Measurements from ENCODE around the gene KRTAP5-10. TPM values are rescaled to one million over a fixed set of nuclear protein-coding genes. Genes with fewer than 3 reads are reported as not detected.
"Not testable (repeated sequence)": the region's sequence is repeated elsewhere in the genome, so short reads cannot be mapped to it uniquely, and the experiment has no call there.

KRTAP5-10 gene
- total RNA-seq, 1 experiment from 2014 or later, result not detected

DNA sequence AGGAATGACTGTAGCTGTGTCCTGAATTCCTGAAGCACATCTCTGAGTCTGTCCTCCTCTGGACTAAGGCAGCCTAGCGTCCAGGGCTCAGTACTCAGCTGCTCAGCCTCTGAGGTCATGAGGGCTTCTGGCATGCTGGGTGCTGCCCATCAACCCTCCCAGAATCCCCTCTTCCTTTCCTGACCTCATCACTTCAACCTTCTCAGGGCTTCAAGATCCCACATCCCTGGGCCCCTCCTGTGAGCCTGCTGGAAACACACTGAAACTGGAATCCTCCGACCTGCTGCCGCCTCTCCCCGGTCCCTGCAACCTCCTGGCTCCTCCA lies 26.7 kb upstream of the KRTAP5-10 start:
- no peak overlapping the region for H3K27ac Mint-ChIP-seq (ENCODE audit: unreplicated experiment)
- CTCF ChIA-PET, result no interaction called here
- intact Hi-C loops (cut with micrococcal nuclease; ENCODE audit: unreplicated experiment), result no loop called here
- peaks cover 2% of the 10 kb centered on the region for H3K9me3 Mint-ChIP-seq (ENCODE audit: low read depth, unreplicated experiment)
- no peaks in the 10 kb centered on the region for H3K36me3 Mint-ChIP-seq (ENCODE audit: insufficient read depth, unreplicated experiment)
- BruUV-seq (replicated peaks), result no TSS peak
- H3K27me3 Mint-ChIP-seq (ENCODE audit: unreplicated experiment), result peaks cover 49% of the 10 kb centered on the region
- no peak for DNase-seq
- no peak overlapping the region for H3K4me3 Mint-ChIP-seq (ENCODE audit: low read depth, unreplicated experiment)
- peaks cover 10% of the 10 kb centered on the region for H3K4me1 Mint-ChIP-seq (ENCODE audit: low read depth, unreplicated experiment)
- TF ChIP-seq, protein P1, sequence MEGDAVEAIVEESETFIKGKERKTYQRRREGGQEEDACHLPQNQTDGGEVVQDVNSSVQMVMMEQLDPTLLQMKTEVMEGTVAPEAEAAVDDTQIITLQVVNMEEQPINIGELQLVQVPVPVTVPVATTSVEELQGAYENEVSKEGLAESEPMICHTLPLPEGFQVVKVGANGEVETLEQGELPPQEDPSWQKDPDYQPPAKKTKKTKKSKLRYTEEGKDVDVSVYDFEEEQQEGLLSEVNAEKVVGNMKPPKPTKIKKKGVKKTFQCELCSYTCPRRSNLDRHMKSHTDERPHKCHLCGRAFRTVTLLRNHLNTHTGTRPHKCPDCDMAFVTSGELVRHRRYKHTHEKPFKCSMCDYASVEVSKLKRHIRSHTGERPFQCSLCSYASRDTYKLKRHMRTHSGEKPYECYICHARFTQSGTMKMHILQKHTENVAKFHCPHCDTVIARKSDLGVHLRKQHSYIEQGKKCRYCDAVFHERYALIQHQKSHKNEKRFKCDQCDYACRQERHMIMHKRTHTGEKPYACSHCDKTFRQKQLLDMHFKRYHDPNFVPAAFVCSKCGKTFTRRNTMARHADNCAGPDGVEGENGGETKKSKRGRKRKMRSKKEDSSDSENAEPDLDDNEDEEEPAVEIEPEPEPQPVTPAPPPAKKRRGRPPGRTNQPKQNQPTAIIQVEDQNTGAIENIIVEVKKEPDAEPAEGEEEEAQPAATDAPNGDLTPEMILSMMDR (IDR thresholded peaks at IDR 0.05; ENCODE audit: unreplicated experiment), result no peak

DNA sequence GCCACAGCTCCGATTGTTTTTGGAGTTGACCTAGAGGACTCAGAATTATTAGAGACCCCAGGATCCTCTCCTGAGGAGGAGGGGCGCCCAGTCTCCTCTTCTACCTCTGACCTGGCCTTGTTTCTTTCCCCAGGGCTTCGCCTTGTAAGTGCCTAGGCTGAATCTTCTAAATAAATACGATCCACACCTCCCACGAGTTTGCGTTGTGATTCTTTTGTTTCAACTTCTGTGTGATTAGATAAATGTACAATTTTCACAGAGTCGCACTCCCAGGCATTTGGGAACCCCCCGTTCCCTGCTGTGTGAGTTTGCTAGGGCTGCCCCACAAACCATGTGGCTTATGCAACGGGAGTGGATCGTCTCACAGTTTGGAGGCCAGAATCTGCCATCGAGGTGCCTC lies 26.3 kb upstream of the KRTAP5-10 start:
- no TSS peak for BruUV-seq (replicated peaks)

DNA sequence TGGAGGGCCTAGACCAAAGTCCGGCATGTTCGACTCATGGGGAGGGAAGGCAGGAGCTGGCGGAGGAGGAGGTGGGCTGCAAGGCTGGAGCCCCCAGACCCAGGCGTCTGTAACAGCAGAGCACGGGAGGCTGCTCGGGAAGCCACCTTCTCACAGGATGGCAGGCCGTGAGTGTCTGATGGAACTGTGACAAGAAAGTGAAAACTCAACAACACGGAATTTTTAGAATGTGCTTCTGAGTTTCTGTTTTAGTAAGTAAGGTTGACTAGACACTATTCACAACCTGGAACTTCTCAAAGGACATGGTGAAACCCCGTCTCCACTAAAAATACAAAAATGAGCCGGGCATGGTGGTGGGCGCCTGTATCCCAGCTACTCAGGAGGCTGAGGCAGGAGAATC lies 25.4 kb upstream of the KRTAP5-10 start:
- intact Hi-C loops (cut with micrococcal nuclease; ENCODE audit: unreplicated experiment); H3K9me3 Mint-ChIP-seq (ENCODE audit: low read depth, unreplicated experiment); H3K27ac Mint-ChIP-seq (ENCODE audit: unreplicated experiment); CTCF ChIA-PET; BruUV-seq (replicated peaks); H3K4me3 Mint-ChIP-seq (ENCODE audit: low read depth, unreplicated experiment); H3K36me3 Mint-ChIP-seq (ENCODE audit: insufficient read depth, unreplicated experiment); DNase-seq: not testable (repeated sequence)
- peaks cover 63% of the 10 kb centered on the region for H3K27me3 Mint-ChIP-seq (ENCODE audit: unreplicated experiment)
- peaks cover 11% of the 10 kb centered on the region for H3K4me1 Mint-ChIP-seq (ENCODE audit: low read depth, unreplicated experiment)

More for the DNA sequence above, 26.3 kb upstream of the KRTAP5-10 start:
- H3K9me3 Mint-ChIP-seq (ENCODE audit: low read depth, unreplicated experiment), result peaks cover 2% of the 10 kb centered on the region
- no peak overlapping the region for H3K4me3 Mint-ChIP-seq (ENCODE audit: low read depth, unreplicated experiment)
- H3K4me1 Mint-ChIP-seq (ENCODE audit: low read depth, unreplicated experiment), result peaks cover 11% of the 10 kb centered on the region
- DNase-seq, result no peak
- CTCF ChIA-PET, result no interaction called here
- no peaks in the 10 kb centered on the region for H3K36me3 Mint-ChIP-seq (ENCODE audit: insufficient read depth, unreplicated experiment)
- TF ChIP-seq, protein P1 (IDR thresholded peaks at IDR 0.05; ENCODE audit: unreplicated experiment), result no peak
- H3K27me3 Mint-ChIP-seq (ENCODE audit: unreplicated experiment), result peaks cover 53% of the 10 kb centered on the region
- H3K27ac Mint-ChIP-seq (ENCODE audit: unreplicated experiment), result no peak overlapping the region
- intact Hi-C loops (cut with micrococcal nuclease; ENCODE audit: unreplicated experiment), result no loop called here

DNA sequence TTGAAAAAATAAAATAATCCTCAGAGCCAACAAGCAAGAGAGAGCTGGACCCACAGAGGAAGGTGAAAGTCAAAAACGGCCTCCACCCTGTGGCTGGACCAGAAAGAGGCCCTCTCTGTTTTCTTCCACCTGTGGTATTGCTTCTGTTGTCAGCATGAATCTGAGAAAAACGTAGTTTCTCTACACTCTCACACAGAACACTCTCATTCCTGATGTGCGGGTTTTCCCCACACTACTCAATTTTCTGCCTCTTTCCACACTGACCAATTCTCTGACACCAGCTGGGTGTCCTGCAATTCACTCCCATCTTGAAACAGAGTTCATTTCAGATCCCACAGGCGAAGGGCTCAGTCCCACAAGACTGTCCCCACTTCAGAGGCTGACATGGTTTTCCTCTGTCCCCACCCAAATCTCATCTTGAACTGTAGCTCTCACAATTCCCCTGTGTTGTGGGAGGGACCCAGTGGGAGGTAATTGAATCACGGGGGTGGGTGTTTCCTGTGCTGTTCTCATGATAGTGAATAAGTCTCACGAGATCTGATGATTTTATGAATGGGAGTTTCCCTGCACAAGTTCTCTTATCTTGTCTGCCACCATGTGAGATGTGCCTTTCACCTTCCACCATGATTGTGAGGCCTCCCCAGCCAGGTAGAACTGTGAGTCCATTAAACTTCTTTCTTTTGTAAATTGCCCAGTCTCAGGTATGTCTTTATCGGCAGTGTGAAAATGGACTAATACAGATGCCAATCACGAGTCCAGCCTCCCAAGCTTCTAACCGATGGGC lies 24.6 kb upstream of the KRTAP5-10 start:
- CTCF ChIA-PET; BruUV-seq (replicated peaks); H3K9me3 Mint-ChIP-seq (ENCODE audit: low read depth, unreplicated experiment); H3K4me3 Mint-ChIP-seq (ENCODE audit: low read depth, unreplicated experiment); H3K36me3 Mint-ChIP-seq (ENCODE audit: insufficient read depth, unreplicated experiment); H3K27ac Mint-ChIP-seq (ENCODE audit: unreplicated experiment); DNase-seq; intact Hi-C loops (cut with micrococcal nuclease; ENCODE audit: unreplicated experiment): not testable (repeated sequence)
- Mint-ChIP-seq H3K27me3 (ENCODE audit: unreplicated experiment) (peaks cover 70% of the 10 kb centered on the region), H3K4me1 (ENCODE audit: low read depth, unreplicated experiment) (peaks cover 11% of the 10 kb centered on the region)

DNA sequence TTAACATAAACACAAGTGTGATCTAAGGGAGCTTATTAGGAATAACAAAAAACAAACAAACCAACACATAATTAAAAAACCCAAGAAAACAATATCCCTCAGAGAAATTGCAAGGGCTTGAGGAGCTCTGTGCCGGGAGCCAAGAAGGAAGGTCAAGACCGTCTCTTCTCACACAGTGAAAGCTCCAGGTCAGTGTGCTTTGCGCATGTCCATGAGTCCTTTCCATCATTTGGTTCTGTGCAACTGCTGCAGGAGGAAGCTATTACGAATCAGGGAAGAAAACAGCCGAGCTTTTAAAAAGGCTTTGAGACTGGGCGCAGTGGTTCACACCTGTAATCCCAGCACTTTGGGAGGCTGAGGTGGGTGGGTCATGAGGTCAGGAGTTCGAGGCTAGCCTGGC lies 23.0 kb upstream of the KRTAP5-10 start:
- peaks cover 11% of the 10 kb centered on the region for H3K4me1 Mint-ChIP-seq (ENCODE audit: low read depth, unreplicated experiment)
- CTCF ChIA-PET, result interaction anchor here (0.6 to 1.0 kb wide), 4 partner anchors 10 to 1713 kb away, joined by 3 to 6 read pairs (median 4); no protein-coding TSS in a partner anchor
- no peak for DNase-seq
- H3K4me3 Mint-ChIP-seq (ENCODE audit: low read depth, unreplicated experiment), result no peak overlapping the region
- H3K36me3 Mint-ChIP-seq (ENCODE audit: insufficient read depth, unreplicated experiment), result no peaks in the 10 kb centered on the region
- no TSS peak for BruUV-seq (replicated peaks)
- H3K27ac Mint-ChIP-seq (ENCODE audit: unreplicated experiment), result no peak overlapping the region
- H3K27me3 Mint-ChIP-seq (ENCODE audit: unreplicated experiment), result peaks cover 87% of the 10 kb centered on the region
- TF ChIP-seq, protein P1 (IDR thresholded peaks at IDR 0.05; ENCODE audit: unreplicated experiment), result no peak
- H3K9me3 Mint-ChIP-seq (ENCODE audit: low read depth, unreplicated experiment), result peaks cover 5% of the 10 kb centered on the region
- intact Hi-C loops (cut with micrococcal nuclease; ENCODE audit: unreplicated experiment), result no loop called here

Measured in Calu3 (cell line).